Stimulated activated CD8-positive, alpha-beta memory T cell treated with anti-CD3 and anti-CD28 coated beads, Interleukin-7, amount 100 ng/mL, for 48 hours (primary cell): ENCODE results near the gene GIGYF2.

ENCODE experiments used
- DNase-seq, 2 donors: peaks; one replicate each; pipeline ENCODE4 v3.0.0-alpha.2; 2020; ENCODE audit warnings: low read depth in 1 of 2; ENCODE audit errors: extremely low read depth in 1 of 2

The GIGYF2 gene

DNA sequence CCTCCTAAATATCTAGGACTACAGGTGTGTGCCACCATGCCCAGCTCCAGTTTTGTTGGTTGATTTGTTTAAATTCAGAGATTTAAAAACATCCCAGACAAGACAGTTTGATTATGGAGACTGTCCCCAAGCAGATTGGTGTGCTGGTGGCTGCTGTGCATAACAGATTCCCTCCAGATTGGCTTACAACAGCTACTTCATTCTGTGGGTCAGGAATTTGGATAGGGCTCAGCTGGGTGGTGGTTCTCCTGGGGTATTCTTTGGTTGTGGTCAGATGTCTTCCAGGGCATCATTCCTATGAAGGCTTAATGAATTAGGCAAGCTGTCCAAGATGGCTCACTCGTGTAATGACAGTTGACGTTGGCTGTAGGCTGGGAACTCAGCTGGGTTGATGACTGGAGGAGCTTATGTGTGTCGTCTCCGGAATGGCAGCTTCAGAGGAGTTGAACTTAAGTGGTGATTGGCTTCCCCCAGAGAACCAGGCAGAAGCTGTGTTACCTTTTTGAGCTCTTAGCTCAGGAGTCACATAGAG, 162.3 kb downstream of the GIGYF2 start:
- no peak for DNase-seq

DNA sequence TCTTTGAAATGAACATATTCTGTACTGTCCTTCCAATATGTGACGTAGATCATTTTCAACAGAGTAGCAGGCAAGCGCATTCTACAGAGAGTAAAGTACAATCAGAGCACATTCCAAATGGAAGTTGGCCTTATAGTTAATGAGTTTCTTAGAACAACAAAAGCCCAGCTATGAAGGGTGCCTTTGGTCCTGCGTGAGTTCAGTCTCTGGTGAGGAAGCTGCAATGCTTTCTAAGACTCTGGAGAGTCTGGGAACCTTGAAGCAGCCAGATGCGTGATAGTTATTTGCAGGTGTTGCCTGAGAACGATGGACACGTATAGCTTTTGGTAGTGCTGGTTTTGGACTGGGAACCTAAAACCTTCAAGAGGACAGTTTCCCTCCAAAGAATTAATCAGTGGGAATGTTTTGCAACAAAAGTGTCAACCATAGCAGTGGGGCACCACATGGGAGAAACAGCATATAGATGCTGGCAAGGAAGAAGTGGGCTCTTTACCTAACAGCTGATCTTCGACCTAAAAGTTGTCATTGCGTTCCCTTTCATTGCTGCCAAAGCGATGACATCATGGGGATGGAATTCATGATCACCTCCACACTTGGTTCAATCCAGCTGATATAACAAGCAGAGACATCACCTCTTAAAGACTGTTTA, 163.6 kb downstream of the GIGYF2 start:
- DNase-seq = no peak

DNA sequence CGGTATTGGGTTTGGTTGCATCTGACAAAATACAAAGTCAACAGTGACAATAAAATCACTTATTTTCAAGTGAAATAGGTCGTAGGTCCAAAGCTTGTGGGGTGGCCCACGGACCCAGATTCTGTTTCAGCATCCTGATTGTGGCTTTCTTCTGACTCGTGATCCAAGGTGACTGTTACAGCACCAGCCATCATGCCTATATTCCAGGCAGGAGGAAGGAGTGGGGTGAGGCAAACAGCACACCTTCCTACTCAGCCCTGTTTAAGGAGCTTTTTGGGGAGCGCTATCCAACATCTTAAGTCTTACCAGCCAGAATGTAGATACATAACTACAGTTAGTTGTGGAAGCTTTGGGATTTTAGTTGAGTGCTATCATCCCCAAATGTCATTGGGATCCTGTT, 164.2 kb downstream of the GIGYF2 start:
- DNase-seq = no peak

DNA sequence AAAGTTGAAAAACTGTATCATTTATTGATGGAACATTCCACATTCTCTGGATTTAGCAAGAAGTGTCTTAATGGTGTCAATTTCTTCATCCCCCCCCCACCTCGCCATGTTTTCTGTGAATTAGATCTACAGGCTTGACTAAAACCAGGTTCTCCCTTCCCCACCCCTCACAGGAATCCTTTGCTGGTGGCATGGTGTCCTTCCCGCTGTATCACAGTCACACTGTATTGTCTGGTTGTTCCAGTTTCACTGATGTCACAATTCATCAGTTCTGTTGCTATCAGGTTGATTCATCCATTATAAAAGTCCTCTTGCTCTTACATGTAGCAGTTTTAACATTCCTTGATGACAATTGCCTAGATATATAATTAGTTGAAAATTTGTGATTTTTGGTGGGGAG, 166.9 kb downstream of the GIGYF2 start:
- DNase-seq = no peak

DNA sequence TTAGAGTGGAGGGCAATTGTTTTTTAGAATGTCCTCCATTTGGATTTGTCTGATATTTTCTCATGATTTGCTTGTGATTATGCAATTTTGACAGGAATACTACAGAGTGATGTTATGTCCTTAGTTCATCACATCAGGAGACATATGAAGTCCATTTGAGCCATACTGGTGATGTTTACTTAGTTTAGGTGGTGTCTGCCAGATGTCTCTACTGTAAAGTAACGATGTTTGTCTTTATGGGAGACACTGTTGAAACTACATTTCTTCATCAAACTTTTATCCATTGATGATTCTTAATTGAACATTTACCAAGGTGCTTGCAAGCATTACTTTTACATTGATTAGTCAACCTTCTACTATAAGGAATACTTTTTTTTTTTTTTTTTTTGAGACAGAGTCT, 168.0 kb downstream of the GIGYF2 start:
- no peak for DNase-seq

DNA sequence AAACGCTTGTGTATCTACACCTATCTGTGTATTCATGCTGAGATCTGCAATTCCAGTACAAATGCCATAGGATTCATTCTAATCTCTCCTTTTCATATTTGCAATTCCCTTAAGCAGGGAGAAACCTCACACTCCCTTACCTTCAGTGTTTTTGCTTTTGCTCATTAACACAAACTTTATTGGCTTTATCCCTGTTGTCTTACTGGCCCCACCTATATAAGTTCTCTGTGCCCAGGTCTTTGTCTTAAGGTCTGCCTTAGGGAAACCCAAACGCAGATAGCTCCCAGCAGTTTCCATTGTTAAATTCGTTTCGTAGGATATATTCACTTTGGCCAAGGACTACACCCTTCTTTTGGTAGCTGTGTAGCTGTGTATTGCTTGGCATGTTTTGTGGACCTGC, 169.0 kb downstream of the GIGYF2 start:
- DNase-seq = no peak

DNA sequence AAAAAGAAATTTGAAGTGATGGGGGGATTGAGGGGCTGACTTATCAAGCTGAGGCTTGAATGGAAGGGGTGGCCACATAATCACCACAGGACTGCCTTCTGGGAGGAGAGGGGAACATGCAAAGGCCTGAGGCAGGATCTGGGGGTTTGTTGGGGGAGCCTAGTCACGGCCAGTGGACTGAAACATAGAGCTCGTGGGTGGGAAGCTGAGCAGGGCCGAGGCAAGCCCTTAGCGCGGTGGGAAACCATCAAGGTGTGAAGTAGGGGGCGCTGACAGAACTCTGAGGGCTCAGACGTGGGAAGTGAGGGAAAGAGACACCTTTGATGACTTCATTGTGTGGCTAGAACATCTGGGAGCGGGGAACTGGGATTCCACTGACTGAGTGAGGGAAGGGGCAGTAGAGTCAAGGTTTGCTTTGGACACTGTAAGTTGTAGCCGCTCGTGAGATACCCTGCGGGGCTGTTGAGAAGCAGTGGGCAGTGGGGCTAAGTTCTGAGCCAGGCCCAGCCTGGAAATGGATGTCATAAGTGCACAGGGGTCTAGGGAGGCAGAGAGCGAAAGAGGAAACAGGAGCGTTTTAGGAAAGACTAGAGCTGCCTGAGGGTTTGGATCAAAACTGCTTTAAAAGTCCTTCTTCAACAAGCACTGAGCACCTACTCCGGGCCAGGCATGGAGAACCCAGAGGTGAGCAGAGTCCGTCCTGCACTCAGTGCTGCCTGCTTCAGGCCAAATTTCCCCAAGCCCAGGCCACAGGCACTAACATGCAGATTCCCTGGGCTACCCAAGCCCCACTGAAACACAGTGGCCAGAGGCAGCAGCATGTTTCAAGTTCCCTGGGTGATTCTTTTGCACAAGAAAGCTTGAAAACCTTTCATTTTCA, 172.2 kb downstream of the GIGYF2 start:
- DNase-seq = no peak

DNA sequence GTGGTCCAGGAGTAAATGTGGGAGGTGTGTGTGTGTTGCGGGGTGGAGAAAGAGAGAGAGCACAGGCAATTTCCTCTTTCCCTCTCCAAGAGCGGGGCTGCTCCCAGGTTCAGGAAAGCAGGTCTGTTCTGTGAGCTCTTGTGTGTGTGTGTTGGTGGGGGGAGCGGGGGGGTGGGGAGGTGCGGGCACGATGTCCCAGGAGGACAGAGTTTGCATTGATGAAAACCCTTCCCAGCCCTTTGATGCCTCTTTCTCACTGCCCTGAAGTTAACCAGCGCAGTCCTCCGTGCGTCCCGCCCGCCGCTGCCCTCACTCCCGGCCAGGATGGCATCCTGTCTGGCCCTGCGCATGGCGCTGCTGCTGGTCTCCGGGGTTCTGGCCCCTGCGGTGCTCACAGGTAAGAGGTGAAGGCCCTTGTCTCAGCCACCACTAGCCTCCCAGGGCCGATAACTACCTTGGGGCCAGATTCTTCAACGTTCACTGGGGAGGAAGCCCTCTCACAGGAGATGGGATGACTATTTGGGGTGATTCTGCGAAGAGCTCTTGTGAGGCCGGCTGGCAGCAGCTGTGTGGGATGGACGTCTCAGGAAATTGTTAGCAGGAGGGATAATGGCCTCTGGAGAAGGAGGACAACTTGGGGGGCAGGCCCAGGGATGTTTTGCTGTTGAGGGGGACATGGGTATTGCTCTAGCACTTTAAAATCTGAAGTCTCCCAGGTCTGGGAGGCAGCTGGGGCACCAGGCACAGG, 173.1 kb downstream of the GIGYF2 start, which contains the start of gene SNORC:
Gene SNORC, plus strand, starts transcription at position 247 of the 748 bp plus-strand sequence. Its CDS starts 78 bp downstream, at position 325.
- DNase-seq = no peak

DNA sequence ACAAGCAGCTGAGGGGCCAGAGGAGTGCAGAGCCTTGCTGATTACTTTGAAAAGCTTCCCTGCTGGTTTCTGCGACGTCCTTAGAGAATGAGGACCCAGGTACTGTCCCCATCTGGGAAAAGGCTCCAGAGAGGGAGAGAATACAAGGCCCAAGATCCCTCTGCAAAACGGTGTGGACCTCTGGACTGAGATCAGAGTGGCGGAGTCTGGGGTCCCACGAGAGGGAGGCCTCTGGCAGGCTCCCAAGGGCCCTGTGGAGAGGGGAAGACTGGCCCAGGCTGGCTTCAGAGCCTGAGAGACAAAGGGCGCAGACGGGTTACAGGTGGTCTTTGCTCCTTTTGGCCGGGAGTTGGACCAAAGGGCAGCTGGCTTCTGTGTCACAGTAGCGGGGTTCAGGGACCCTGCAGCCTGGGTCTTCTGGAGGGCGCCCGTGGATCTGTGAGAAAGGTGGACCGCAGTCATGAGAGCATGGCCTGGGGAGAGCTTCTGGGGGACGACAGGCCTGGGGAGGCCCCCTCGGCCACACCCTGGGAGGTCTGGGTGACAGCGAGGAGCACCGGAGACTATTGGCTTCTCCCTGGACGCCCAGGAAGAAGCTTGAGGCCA, 173.7 kb downstream of the GIGYF2 start:
- no peak for DNase-seq

DNA sequence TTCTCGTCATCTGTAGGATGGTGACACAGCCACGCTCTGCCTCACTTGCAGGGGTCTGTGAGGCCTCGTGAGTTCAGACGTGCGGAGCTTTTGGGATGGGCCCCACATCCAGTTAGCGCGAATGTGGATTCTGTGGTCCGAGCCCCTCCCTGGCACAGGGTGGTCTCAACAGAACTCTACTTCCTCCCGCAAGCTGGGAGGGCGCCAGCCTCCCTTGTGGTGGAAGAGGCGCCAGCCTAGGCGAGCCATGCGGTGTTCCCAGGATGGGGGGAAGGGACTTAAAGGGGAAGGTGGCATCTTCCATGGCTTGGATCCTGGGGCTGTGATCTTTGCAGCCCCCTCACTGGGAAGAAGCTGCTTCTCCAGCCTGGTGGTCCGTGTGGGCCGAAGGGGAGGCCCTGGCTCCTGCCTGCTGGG, 174.3 kb downstream of the GIGYF2 start:
- DNase-seq = no peak

DNA sequence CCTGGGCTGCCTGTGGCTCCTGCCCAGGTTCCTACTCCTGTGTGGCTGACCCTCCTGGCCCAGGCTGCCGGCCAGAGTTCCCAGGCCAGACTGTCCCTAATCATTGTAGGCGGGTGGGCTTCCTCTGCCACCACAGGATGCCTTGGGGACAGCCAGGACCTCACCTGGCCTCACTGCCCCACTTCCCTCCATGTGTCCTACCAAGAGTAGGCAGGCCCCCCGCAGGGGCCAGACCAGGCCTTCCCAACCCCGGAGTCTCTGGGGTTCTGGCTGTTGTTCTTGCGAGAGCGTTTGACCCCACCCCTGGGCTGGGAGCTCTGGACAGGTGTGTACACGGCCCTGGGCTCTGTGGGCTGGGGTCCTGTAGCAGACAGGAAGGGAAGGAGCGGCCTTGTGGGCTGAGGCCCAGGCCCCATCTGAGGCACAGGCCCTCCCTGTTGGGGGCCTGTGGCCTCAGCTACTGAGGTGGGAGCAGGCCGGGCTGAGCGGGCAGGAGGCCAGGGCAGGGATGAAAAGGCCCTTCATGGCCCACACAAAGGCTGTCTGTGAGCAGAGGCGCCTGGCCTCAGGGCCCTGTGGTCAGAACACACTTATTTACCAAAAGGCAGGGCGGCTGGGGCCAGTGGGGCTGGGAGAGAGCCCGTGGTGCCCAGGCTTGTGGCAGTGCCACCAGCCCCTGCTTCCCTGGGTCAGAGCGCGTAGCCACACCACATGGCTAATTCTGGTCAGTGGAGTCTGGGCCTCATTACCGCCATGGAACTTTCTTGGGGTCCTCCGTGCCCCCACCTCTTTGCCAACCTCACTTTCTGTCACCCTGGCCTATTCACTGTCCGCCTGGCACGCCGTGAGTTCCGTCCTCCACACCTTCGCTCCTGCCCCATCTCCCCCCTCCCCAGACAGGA, 175.0 kb downstream of the GIGYF2 start:
- no peak for DNase-seq

DNA sequence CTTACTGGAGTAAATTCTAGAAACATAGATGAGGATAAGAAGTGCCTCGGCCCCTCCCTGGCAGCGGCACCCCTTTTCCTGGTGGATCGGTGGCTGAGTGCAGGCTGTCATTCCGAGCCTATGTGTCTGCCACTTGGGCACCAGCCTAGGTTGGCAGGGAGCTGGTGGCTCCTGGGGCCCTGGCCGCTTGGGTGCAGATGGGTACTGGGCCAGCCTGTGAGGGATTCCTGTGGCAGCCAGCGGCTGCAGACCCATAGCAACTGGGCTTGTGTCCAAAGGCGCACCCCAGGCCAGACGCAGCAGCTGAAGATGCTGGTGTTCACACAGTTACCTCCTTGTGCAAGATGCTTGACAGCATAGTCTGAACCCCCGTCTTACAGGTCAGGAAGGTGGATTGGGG, 175.7 kb downstream of the GIGYF2 start:
- DNase-seq = no peak

DNA sequence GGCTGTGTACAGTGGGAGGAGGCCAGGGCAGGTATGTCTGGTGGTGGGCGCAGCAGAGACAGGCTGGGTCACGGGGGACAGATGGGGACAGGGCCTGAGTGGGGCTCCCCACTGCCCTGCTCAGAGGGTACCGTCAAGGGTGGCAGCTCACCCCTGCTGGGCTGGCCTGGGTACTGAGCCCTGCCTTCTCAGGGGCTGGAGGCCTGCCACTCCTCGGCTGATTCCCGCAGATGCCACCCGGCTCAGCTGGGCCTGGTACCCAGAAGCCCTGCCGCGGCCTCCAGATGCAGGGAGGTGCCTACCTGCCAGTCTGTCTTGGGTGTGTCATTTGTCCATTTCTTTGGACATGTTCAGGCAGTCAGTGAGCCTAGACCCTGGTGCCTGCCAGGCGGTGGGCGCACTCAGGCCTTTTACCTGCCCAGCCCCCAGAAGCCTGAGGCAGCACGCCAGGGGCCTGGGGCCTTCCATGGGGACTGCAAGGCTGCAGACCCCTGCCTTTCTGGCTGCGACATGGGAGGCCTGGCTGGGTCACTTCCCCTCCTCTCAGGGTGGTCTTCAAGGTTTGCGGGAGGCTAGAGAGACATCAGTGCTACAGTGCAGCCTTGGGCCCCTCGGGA, 176.3 kb downstream of the GIGYF2 start:
- DNase-seq = no peak

DNA sequence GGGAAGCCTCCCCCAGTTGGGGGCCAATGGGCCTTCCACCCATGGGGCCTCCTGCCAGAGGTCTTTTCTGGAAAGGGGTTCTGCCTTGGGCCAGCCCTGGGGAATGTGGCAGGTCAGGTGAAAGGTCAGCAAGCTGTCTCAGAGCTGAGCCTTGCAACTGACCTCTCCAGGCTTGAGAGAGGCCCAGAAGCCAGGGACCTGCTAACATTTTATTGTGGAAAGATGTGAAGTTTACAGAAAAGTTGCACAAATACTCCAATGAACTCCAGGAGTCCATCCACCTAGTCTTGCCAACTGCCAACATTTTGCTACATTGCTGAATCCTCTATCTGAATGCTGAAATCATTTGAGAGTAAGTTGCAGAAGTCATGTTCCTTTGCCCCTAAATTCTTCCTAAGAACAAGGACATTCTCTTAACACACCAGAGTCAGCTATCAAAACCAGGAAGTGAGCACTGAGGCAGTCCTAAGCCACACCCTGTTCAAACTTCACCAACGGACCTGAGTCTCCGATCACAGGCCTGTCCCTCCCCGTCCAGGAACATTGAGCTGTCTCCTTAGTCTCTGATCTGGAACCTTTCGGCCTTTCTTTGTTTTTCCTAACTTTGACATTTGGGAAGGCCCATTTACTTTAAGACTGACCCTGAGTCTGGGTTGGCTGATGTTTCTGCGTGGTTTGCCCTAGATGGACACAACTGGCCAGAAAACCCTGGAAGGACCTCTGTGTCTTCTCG, 176.9 kb downstream of the GIGYF2 start:
- no peak for DNase-seq

DNA sequence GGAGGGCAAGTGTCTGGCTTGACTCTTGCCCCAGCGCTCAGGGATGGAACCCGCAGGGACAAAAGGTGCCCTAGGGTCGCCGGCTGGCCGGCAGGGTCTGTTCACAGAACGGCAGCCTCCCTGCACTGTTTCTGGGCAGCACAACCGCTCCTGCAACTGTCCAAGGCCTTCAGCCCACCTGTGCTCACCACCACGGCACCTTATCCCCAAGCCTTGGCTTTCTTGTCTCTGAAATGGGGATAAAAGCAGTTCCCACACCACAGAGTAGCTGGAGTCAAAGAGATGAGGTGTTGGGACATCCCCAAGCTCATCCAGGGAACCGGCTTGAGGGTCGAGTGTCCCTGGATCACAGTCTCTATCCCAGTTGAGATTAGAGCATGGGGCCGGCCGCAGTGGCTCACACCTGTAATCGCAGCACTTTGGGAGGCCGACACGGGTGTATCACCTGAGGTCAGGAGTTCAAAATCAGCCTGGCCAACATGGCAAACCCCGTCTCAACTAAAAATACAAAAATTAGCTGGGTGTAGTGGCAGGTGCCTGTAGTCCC, 177.6 kb downstream of the GIGYF2 start:
- DNase-seq = no peak

DNA sequence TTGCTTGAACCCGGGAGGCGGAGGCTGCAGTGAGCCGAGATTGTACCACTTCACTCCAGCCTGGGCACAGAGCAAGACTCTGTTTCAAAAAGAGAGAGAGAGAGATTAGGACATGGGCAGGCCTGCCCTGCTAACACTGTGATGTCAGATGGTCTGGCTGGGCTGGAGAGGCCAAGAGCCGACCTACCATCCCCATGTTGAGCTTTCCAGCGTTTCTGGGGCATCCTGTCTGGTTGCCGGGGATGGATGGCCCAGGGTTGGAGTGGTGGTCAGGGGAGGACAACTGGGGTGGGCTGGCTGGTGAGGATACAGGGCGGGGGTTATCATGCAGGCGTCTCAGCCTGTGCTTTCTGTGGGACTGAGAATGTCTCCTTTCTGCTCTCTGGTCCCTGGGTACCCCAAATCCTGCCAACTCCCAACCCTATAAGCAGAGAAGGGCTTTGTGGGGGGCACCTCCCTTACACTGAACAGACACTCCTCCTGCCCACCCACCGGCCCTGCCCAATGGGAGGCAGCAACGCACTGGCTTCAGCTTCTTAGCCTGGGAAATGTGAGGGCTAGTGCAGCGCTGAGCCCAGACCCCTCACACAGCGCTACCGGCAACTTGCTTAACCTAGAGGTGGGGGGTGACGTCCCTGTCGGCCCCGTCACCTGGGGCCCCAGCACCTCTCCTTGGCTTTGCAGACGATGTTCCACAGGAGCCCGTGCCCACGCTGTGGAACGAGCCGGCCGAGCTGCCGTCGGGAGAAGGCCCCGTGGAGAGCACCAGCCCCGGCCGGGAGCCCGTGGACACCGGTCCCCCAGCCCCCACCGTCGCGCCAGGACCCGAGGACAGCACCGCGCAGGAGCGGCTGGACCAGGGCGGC, 178.4 kb downstream of the GIGYF2 start:
- DNase-seq = no peak

DNA sequence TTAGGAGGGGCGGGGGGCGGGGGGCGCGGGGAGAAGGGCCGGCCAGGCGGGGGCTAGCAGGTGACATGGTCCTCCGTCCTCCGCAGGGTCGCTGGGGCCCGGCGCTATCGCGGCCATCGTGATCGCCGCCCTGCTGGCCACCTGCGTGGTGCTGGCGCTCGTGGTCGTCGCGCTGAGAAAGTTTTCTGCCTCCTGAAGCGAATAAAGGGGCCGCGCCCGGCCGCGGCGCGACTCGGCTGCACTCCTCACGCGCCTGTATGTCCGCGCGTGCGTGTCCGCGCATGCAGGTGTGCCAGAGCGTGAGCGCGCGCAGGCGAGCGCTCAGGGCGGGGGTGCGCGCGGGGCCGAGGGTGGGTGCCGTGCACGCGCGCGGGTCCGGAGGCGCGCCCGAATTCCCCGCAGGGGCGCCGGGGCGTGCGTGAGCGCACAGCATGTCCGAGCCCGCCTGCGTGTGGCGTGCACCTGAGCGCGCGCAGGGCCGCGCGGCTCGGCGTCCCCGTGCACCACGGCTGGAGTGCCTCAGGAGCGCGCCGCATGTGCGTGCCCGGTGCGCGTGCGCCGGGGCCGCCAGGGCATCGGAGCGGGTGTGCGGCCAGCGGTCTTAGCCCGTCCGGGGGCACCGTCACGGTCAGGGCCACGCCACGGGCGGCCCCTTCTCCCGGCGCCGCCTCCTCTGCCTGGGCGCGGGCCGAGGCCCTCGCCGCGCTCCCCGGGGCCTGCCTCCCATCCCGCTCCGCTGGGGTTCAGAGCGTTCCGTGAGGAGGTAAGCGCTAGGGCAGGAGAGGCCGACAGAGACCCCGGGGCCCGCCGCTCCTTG, 179.2 kb downstream of the GIGYF2 start:
- no peak for DNase-seq
